Measurements from ENCODE around the gene ENC1. TPM values are rescaled to one million over a fixed set of nuclear protein-coding genes. Genes with fewer than 3 reads are reported as not detected.
"Not testable (repeated sequence)": the region's sequence is repeated elsewhere in the genome, so short reads cannot be mapped to it uniquely, and the experiment has no call there.

The ENC1 gene
- total RNA-seq, 2 experiments from 2014 or later, result 12.1 to 25.9 TPM

GRCh38 chr5:74679966-74680365, 39.4 kb upstream of the ENC1 start:
- Histone ChIP-seq H3K9me2 (ENCODE audit: insufficient read depth, low read length) (no peaks in the 10 kb centered on the region), H4K20me1 (ENCODE audit: insufficient read depth, low read length) (no peaks in the 10 kb centered on the region), H3K4me3 (ENCODE audit: low read depth, low read length, poor library complexity, severe bottlenecking) (no peak overlapping the region), H3K79me2 (ENCODE audit: insufficient read depth, low read depth, low read length) (no peaks in the 10 kb centered on the region), H3K27ac (ENCODE audit: low read depth, low read length, poor library complexity, severe bottlenecking) (no peak overlapping the region), H3K4me2 (ENCODE audit: low read length) (no peak overlapping the region), H2AFZ (ENCODE audit: low read length) (no peak overlapping the region), H3K9me3 (ENCODE audit: low read length) (no peaks in the 10 kb centered on the region), H3K36me3 (ENCODE audit: insufficient read depth, low read length) (no peaks in the 10 kb centered on the region), H3K4me1 (ENCODE audit: insufficient read depth, low read length, poor library complexity, severe bottlenecking) (peaks cover 13% of the 10 kb centered on the region)
- no TSS peak for BruUV-seq (replicated peaks)
- POLR2A ChIA-PET, result no interaction called here
- no peak for DNase-seq (ENCODE audit: low spot score)
- TF ChIP-seq EZH2phosphoT487 (IDR thresholded peaks at IDR 0.05; ENCODE audit: borderline replicate concordance, low read depth, low read length) (no peak), CTCF (conservative IDR thresholded peaks at IDR 0.05; ENCODE audit: low read length) (no peak)
- intact Hi-C loops (cut with micrococcal nuclease; ENCODE audit: unreplicated experiment), result no loop called here
- CTCF ChIA-PET (ENCODE audit: unreplicated experiment), result no interaction called here

GRCh38 chr5:74679300-74679699, 38.8 kb upstream of the ENC1 start:
- H2AFZ ChIP-seq (ENCODE audit: low read length); intact Hi-C loops (cut with micrococcal nuclease; ENCODE audit: unreplicated experiment); H3K4me2 ChIP-seq (ENCODE audit: low read length); H3K36me3 ChIP-seq (ENCODE audit: insufficient read depth, low read length); CTCF ChIA-PET (ENCODE audit: unreplicated experiment); H3K9me3 ChIP-seq (ENCODE audit: low read length); H3K27ac ChIP-seq (ENCODE audit: low read depth, low read length, poor library complexity, severe bottlenecking); H3K79me2 ChIP-seq (ENCODE audit: insufficient read depth, low read depth, low read length); POLR2A ChIA-PET; H3K4me3 ChIP-seq (ENCODE audit: low read depth, low read length, poor library complexity, severe bottlenecking); BruUV-seq (replicated peaks); H4K20me1 ChIP-seq (ENCODE audit: insufficient read depth, low read length); DNase-seq (ENCODE audit: low spot score); H3K9me2 ChIP-seq (ENCODE audit: insufficient read depth, low read length): not testable (repeated sequence)
- H3K4me1 ChIP-seq (ENCODE audit: insufficient read depth, low read length, poor library complexity, severe bottlenecking), result peaks cover 10% of the 10 kb centered on the region

- BruUV-seq (replicated peaks); H2AFZ ChIP-seq (ENCODE audit: low read length); DNase-seq (ENCODE audit: low spot score); CTCF ChIA-PET (ENCODE audit: unreplicated experiment); H3K9me2 ChIP-seq (ENCODE audit: insufficient read depth, low read length); H3K4me3 ChIP-seq (ENCODE audit: low read depth, low read length, poor library complexity, severe bottlenecking); H3K4me2 ChIP-seq (ENCODE audit: low read length); H4K20me1 ChIP-seq (ENCODE audit: insufficient read depth, low read length); H3K9me3 ChIP-seq (ENCODE audit: low read length); intact Hi-C loops (cut with micrococcal nuclease; ENCODE audit: unreplicated experiment); H3K36me3 ChIP-seq (ENCODE audit: insufficient read depth, low read length); H3K79me2 ChIP-seq (ENCODE audit: insufficient read depth, low read depth, low read length); H3K27ac ChIP-seq (ENCODE audit: low read depth, low read length, poor library complexity, severe bottlenecking): not testable (repeated sequence)
- POLR2A ChIA-PET, result interaction anchor here (0.7 to 1.1 kb wide), 5 partner anchors 9 to 686 kb away, joined by 3 to 4 read pairs (median 3); no protein-coding TSS in a partner anchor
- H3K4me1 ChIP-seq (ENCODE audit: insufficient read depth, low read length, poor library complexity, severe bottlenecking), result peaks cover 10% of the 10 kb centered on the region
Observed at GRCh38 chr5:74678123-74678522, 37.6 kb upstream of the ENC1 start.

GRCh38 chr5:74676466-74676865, 35.9 kb upstream of the ENC1 start:
- H3K27ac ChIP-seq (ENCODE audit: low read depth, low read length, poor library complexity, severe bottlenecking); H3K79me2 ChIP-seq (ENCODE audit: insufficient read depth, low read depth, low read length); CTCF ChIA-PET (ENCODE audit: unreplicated experiment); intact Hi-C loops (cut with micrococcal nuclease; ENCODE audit: unreplicated experiment); BruUV-seq (replicated peaks); H3K4me3 ChIP-seq (ENCODE audit: low read depth, low read length, poor library complexity, severe bottlenecking); H3K9me2 ChIP-seq (ENCODE audit: insufficient read depth, low read length); H4K20me1 ChIP-seq (ENCODE audit: insufficient read depth, low read length); H3K4me1 ChIP-seq (ENCODE audit: insufficient read depth, low read length, poor library complexity, severe bottlenecking); H3K9me3 ChIP-seq (ENCODE audit: low read length); H2AFZ ChIP-seq (ENCODE audit: low read length); H3K36me3 ChIP-seq (ENCODE audit: insufficient read depth, low read length); H3K4me2 ChIP-seq (ENCODE audit: low read length); DNase-seq (ENCODE audit: low spot score): not testable (repeated sequence)
- POLR2A ChIA-PET, result interaction anchor here (0.6 kb wide), 2 partner anchors 197 to 255 kb away, joined by 3 read pairs; no protein-coding TSS in a partner anchor
